Measurements from ENCODE around the gene FBL.

GRCh38 chr19:39864118-39864517 is 17.9 kb upstream of the FBL start:
- TF ChIP-seq CTCF (conservative IDR thresholded peaks at IDR 0.05; ENCODE audit: low read depth, low read length) (no peak), USF2 (IDR thresholded peaks at IDR 0.05; ENCODE audit: low read depth, low read length) (no peak), POLR2A (IDR thresholded peaks at IDR 0.05; ENCODE audit: low read depth, low read length) (no peak), RAD21 (IDR thresholded peaks at IDR 0.05; ENCODE audit: low read length) (no peak), FOS (IDR thresholded peaks at IDR 0.05; ENCODE audit: low read depth, low read length) (no peak), ELK1 (IDR thresholded peaks at IDR 0.05; ENCODE audit: borderline replicate concordance, low read depth, low read length) (no peak), CEBPB (IDR thresholded peaks at IDR 0.05; ENCODE audit: low read depth, low read length) (no peak), MXI1 (IDR thresholded peaks at IDR 0.05; ENCODE audit: borderline replicate concordance, low read depth, low read length) (no peak), RFX5 (IDR thresholded peaks at IDR 0.05; ENCODE audit: low read depth, low read length) (no peak)
